Transverse colon (tissue), 3 donors: ENCODE data around the gene PTPRO.

Experiments
- CTCF ChIP-seq, 5 experiments: fragments of 200-600 bp in 3 of 5; fragments of 450-650 bp in 2 of 5; sonication (generic) in 3 of 5; IDR thresholded peaks; 1 replicate in 2 of 5; 2 replicates in 3 of 5; pipeline ENCODE4 v1.5.1; 2016 to 2017; ENCODE audit warnings: antibody characterized with exemption in 5 of 5, inconsistent platforms in 3 of 5, mild to moderate bottlenecking in 2 of 5, moderate library complexity in 1 of 5
- POLR2A ChIP-seq: fragments of 450-650 bp; IDR thresholded peaks from one replicate; pipeline ENCODE4 v1.6.1; 2016; ENCODE audit warnings: antibody characterized with exemption, mild to moderate bottlenecking, moderate library complexity

GRCh38 chr12:15411842-15412241 is 89.5 kb downstream of the PTPRO start:
- TF ChIP-seq POLR2A (no peak), CTCF (IDR thresholded peaks at IDR 0.05) (no peak)
